Upper lobe of right lung (tissue), 1 donor: ENCODE data around the gene CAMKK1. TPM values are rescaled to one million over a fixed set of nuclear protein-coding genes. Genes with fewer than 3 reads are reported as not detected.

Experiments used
- ATAC-seq: fragments of 200-7000 bp; cut with Tn5 transposase; one replicate; pipeline ENCODE4 v1.9.1; 2020; ENCODE audit warnings: mild to moderate bottlenecking, moderate library complexity
- DNase-seq: peaks from one replicate; pipeline ENCODE4 v3.0.0-alpha.2; 2020
- H3K27ac ChIP-seq: fragments of 200-600 bp; one replicate; pipeline ENCODE4 v1.8.0; 2022
- H3K27me3 ChIP-seq: fragments of 200-600 bp; one replicate; pipeline ENCODE4 v1.8.0; 2022; ENCODE audit warnings: mild to moderate bottlenecking
- H3K36me3 ChIP-seq: fragments of 200-600 bp; one replicate; pipeline ENCODE4 v1.8.0; 2022
- H3K4me1 ChIP-seq: fragments of 200-600 bp; one replicate; pipeline ENCODE4 v1.8.0; 2022
- H3K4me3 ChIP-seq: fragments of 200-600 bp; one replicate; pipeline ENCODE4 v1.8.0; 2022; ENCODE audit warnings: mild to moderate bottlenecking
- H3K9me3 ChIP-seq: fragments of 200-600 bp; one replicate; pipeline ENCODE4 v1.8.0; 2022
- intact Hi-C: fragments of 100-400 bp; cut with DNase I; formaldehyde crosslinking; loops from one replicate; pipeline ENCODE4 v1.11.0; 2022
- total RNA-seq: library from RNA; stranded (reverse); fragmentation: NEBNext Ultra II Directional; extraction: Animal tissue kit (Norgen Biotek cat#: 25700); gene quantifications from one replicate; pipeline ENCODE4 v1.2.1, GENCODE V29; 2021
- TF ChIP-seq, protein P1 (sequence below): fragments of 200-600 bp; IDR thresholded peaks from one replicate; pipeline ENCODE4 v1.8.0; 2022; ENCODE audit warnings: antibody characterized with exemption
- donor health status: DM: no; HTN: yes; CAD: no; lungs with severe emphysema.

CAMKK1 gene
- total RNA-seq, 1 donor from 2014 or later, result 10.1 TPM

DNA sequence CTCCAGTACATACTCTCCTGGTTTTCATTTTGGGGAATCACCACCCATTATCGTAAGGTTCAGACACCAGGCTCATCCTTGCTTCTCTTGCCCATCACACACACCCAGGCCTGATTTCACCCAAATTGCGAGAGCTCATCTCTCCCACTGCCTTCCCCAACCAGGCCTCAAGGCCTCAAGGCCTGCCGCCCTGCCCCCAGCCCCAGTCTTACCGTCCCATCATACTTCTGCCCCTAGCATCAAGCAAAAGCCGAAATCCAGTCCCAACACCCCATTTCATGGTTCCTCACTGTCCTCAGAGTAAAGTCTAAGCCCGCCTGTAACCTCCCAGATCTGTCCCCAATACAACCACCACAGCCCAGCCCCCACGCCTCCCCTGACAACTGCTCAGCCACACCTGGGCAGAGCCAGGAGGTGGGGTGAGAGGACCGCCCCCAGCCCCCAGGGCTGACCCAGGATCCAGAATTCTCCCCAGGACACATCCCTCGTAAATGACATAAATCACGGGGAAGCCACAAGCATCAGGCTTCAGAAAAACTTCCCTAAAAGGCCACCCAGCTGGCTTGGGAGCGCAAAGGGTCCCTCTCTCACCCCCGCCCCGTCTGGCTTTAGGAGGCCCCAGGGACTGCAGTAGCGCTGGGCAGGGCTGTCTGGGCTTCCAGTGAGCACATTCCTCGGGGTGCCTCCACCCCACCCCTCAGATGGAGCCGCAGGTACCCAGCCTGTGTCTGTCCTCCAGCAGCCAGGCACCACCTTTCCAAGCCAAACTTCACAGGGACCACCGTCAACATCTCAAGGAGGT, 33.0 kb upstream of the CAMKK1 start:
- Histone ChIP-seq H3K9me3 (no peaks in the 10 kb centered on the region), H3K36me3 (no peaks in the 10 kb centered on the region), H3K4me1 (no peaks in the 10 kb centered on the region), H3K4me3 (no peak overlapping the region), H3K27me3 (no peaks in the 10 kb centered on the region), H3K27ac (no peak overlapping the region)
- intact Hi-C loops, result no loop called here
- TF ChIP-seq, protein P1, sequence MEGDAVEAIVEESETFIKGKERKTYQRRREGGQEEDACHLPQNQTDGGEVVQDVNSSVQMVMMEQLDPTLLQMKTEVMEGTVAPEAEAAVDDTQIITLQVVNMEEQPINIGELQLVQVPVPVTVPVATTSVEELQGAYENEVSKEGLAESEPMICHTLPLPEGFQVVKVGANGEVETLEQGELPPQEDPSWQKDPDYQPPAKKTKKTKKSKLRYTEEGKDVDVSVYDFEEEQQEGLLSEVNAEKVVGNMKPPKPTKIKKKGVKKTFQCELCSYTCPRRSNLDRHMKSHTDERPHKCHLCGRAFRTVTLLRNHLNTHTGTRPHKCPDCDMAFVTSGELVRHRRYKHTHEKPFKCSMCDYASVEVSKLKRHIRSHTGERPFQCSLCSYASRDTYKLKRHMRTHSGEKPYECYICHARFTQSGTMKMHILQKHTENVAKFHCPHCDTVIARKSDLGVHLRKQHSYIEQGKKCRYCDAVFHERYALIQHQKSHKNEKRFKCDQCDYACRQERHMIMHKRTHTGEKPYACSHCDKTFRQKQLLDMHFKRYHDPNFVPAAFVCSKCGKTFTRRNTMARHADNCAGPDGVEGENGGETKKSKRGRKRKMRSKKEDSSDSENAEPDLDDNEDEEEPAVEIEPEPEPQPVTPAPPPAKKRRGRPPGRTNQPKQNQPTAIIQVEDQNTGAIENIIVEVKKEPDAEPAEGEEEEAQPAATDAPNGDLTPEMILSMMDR, result no peak
- no peak for ATAC-seq
- no peak for DNase-seq

DNA sequence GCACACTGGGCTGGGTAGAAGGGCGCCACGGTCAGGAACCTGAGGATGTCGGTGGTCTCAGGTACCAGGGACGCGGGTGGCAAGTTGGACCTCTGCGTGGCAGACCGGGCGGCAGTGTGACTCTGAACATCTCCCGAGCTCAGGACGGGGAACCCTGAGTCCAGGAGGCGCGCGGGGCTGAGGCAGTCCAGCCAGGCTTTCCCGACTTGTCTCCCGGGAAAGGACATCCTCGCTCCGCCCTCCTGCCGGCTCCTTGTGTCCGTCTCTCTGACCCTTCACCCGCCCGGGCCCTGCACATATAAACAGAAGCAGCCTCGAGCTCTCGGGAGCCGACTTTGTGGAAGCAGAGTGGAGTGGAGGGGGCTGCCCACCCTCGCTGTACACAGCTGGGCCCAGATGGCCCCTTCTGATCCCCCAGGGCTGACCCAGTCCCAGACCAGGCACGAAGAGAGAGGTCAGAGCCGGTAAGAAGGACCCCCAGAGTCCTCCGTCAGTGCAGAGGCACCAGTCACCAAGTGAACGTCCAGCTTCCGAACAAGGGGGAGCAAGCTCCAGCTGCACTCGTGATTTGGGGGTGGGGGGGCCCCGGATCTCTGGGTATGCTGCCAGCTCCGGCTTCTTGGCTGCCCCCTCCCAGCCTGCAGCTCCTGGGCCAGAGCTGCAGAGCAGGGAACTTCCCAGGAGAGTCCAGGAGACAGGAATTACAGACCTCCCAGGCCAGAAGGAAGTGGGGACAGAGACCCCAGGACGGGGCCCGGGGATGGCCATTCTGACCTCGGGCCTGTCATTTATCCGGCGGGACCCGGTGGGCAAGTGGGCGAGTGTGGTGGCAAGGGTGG, 31.9 kb upstream of the CAMKK1 start:
- TF ChIP-seq, protein P1, result no peak
- ATAC-seq (no peak), DNase-seq (no peak)
- Histone ChIP-seq H3K36me3 (no peaks in the 10 kb centered on the region), H3K9me3 (no peaks in the 10 kb centered on the region), H3K27me3 (no peaks in the 10 kb centered on the region), H3K4me3 (no peak overlapping the region), H3K27ac (no peak overlapping the region), H3K4me1 (no peaks in the 10 kb centered on the region)
- intact Hi-C loops, result no loop called here

DNA sequence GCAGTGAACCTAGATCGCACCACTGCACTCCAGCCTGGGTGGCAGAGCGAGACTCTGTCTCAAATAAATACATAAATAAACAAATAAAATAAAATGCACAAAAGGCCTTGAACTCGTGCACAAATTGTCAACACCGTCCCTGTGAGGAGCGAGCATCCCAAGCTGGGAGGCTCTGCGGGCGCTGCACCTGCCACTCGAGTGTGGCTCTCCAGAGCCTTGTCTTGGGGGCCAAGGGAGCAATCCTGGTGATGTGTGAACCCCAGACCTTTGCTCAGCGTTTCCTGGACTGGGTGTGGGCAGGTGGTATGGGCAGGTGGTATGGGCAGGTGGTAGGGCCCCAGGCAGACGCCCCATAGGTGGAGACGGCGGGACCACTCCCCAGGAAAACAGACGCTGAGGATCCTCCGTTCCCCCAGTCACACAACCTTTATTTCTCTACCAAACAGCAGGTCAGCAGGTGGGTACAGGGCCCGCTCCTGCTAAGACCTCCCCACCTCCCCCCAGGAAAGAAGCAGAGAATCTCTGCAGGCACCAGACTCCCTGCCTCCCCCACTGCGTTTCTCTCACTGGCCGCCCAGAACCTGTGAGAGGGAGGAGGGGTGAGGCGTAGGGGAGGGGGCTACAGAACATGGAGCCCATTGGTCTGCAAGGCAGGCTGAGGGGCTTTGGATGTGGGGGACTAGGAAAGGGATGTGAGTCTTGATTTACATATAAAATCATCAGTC, 30.8 kb upstream of the CAMKK1 start:
- H3K4me1 ChIP-seq, result no peaks in the 10 kb centered on the region
- H3K9me3 ChIP-seq, result no peaks in the 10 kb centered on the region
- TF ChIP-seq, protein P1, result no peak
- H3K27ac ChIP-seq, result no peak overlapping the region
- no peaks in the 10 kb centered on the region for H3K27me3 ChIP-seq
- ATAC-seq (no peak), DNase-seq (no peak)
- no peak overlapping the region for H3K4me3 ChIP-seq
- no peaks in the 10 kb centered on the region for H3K36me3 ChIP-seq
- intact Hi-C loops, result no loop called here

DNA sequence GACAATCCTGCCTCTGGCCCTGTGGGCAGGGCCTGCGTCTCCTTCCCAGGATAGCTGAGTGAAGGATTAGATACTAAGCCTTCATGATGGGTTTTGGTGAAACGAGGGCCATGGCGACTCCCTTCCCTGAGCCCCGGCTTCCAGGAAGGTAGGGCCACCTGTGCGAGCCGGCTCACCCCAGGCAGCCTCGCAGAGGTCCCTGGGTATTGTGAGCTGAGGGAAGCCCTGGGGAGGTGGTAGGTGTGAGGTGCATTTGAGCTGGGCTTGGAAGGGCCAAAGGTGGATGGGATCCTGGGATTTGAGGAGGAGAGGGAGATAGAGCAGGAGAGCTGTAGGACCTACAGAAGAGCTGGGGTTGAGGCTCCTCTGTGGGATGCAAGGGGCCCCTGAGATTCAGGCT, 29.9 kb upstream of the CAMKK1 start:
- no peak for DNase-seq
- intact Hi-C loops, result no loop called here
- Histone ChIP-seq H3K36me3 (no peaks in the 10 kb centered on the region), H3K4me3 (no peak overlapping the region), H3K27ac (no peak overlapping the region), H3K4me1 (no peaks in the 10 kb centered on the region), H3K27me3 (no peaks in the 10 kb centered on the region), H3K9me3 (no peaks in the 10 kb centered on the region)
- TF ChIP-seq, protein P1, result no peak
- no peak for ATAC-seq

DNA sequence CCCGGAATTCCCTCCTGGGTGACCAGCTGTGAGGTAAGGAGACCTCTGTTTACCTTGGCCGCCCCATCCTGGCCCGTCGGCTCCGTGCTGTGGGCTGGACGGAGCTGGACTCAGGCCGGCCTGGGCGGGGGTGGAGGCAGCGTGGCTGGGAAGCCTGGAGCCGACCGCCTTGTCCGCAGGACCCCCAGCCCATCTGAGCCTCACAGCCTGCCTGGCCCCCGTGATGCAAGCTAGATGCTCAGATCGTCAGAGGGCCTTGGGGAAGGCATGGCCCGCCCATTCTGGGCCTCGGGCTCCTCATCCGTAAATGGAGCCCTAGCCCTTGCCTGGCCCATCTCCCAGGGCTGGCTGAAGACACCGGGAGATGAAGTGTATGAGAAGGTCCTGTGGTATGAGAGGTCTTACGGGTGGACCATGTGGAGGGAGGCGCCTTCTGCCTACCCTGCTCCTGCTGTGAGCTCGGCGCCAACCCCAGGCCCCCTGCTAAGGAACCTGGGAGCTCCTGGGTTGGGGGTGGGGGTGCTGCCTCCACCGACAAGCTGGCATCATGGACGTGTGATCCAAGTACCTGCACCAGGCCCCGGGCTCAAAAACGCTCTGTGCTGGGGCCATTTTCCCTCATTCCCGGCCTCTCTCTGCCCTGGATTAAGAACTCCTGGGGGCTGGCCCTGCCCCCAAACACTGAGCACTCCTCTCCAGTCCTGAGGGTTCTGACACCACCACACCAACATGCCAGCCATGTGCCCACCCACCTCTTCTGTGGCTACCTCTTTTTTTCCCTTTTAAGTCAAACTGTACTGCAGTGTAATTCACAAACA, 28.9 kb upstream of the CAMKK1 start:
- Histone ChIP-seq H3K27me3 (no peaks in the 10 kb centered on the region), H3K27ac (no peak overlapping the region), H3K36me3 (no peaks in the 10 kb centered on the region), H3K4me1 (peaks cover 10% of the 10 kb centered on the region), H3K9me3 (no peaks in the 10 kb centered on the region), H3K4me3 (no peak overlapping the region)
- TF ChIP-seq, protein P1, result no peak
- intact Hi-C loops, result no loop called here
- ATAC-seq (no peak), DNase-seq (no peak)
